MV-4-11 (cell line): ENCODE data around the gene CLEC16A.
"Not testable (repeated sequence)": the region's sequence is repeated elsewhere in the genome, so short reads cannot be mapped to it uniquely, and the experiment has no call there.

Experiments used
- DNase-seq: peaks from one replicate; lab custom pipeline; 2025; lab: John Stamatoyannopoulos, UW

Gene CLEC16A

DNA sequence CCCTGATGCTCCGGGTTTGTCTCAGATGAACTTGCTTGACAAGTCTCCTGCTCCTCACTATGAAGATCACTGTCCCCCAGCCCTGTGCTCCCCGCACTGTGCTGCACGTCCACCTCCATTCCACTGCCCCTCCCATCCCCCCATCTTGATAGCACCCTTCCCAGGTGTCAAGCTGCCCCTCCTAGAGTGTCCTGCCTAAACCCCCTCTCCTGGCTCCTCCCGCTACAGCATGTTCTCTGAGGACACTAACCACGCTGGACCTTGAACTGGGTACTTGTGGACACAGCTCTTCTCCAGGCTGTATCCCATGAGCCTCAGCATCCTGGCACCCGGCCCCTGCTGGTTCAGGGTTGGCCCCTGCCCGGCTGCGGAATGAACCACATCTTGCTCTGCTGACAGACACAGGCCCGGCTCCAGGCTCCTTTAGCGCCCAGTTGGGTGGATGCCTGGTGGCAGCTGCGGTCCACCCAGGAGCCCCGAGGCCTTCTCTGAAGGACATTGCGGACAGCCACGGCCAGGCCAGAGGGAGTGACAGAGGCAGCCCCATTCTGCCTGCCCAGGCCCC lies 20.6 kb upstream of the CLEC16A start:
- DNase-seq: no peak

- DNase-seq: not testable (repeated sequence)
Observed at GRCh38 chr16:10925285-10925684, 19.1 kb upstream of the CLEC16A start.

DNA sequence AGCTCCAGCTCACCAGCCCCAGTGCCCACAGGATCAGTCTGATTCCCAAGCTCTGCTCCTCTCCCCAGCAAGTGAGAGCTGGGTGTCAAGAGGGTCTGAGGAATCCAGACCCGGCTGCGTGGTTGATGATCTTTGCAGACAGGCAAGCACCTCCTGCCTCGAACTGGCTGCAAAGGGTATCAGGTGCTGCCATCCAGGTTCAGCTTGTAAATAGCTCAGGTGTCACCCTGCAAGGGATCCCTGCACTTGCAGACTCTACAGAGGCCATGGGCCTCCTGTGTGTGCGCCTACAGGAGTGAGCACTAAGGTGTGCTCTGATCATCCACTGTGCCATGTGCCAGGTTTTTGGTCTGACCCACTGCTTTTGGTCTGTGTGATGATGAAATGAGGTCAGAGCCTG lies 18.3 kb upstream of the CLEC16A start:
- no peak for DNase-seq

GRCh38 chr16:10926867-10927266 lies 17.5 kb upstream of the CLEC16A start:
- DNase-seq: no peak

GRCh38 chr16:10927497-10928112 lies 16.8 kb upstream of the CLEC16A start:
- no peak for DNase-seq

- not testable (repeated sequence) for DNase-seq
Observed at GRCh38 chr16:10929097-10929496, 15.3 kb upstream of the CLEC16A start.

DNA sequence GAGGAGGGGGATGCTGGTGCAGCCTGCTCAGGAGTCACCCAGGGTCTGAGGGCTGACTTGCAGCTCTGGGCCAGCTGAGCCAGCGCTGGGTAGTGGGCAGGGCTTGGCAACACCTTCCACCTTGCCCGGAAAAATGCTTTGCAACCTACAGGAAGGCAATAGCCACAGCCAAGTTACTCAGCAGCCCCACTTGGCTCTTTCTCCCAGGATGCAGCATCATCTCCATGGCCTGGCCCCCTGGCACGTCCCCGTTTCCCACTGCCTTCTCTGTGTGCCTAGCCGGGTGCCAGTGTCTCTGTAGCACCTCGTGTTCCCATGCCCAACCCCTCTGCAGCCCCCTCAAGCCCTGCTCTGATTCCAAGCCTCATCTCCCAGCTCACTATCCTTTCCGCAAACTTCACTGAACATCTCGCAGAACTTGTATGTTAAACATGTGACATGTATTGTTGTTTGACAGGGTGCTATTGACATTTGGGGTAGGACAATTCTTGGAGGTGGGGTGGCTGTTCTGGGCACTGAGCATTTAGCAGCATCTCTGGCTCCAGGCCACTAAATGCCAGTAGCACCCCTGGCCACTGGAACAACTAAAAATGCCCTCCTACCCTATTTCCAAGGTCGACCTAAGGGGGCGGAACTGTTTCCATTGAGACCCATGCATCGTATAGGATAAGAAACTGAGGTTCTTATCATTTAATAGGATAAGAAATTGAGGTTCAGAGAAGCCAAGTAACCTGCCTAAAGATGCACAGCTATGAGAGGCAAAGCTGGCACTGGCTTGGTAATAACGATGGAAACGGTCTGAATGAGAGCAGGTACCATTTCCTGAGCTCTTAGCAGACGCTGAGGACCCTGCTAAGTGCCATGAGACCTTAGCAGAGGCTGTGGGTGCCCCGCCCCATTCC lies 14.3 kb upstream of the CLEC16A start:
- no peak for DNase-seq

DNA sequence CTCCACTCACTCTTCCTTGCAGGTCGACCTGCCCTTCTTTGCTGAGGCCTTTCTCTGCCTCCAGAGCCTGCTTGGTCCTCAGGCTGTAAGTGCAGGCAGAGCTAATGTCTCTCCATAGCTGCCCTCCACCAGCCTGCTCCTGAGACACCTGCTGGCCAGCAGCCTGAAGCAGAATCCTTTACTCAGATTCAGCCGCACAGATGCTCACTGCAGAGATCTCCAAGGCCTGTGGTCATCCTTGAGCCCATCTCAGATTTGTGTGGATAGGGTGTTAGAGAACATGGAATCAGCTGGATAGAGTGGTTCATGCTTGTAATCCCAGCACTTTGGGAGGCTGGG lies 13.6 kb upstream of the CLEC16A start:
- DNase-seq: no peak

DNA sequence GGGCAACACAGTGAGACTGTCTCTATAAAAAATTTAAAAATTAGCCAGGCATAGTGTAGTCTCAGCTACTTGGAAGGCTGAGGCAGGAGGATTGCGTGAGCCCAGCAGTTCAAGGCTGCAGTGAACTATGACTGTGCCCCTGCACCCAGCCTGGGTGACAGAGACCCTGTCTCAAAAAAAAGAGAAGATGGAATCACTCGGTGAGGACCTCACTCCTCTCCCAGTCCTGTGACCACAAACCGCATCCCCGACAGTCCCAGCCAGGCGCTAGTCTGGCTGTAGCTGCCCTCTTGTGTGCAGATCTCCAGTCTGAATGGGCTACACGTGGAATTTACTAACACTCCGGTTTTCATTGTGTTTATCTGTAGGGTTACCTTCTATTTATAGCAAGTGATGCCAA lies 13.2 kb upstream of the CLEC16A start:
- DNase-seq: peak; percentile 59

DNA sequence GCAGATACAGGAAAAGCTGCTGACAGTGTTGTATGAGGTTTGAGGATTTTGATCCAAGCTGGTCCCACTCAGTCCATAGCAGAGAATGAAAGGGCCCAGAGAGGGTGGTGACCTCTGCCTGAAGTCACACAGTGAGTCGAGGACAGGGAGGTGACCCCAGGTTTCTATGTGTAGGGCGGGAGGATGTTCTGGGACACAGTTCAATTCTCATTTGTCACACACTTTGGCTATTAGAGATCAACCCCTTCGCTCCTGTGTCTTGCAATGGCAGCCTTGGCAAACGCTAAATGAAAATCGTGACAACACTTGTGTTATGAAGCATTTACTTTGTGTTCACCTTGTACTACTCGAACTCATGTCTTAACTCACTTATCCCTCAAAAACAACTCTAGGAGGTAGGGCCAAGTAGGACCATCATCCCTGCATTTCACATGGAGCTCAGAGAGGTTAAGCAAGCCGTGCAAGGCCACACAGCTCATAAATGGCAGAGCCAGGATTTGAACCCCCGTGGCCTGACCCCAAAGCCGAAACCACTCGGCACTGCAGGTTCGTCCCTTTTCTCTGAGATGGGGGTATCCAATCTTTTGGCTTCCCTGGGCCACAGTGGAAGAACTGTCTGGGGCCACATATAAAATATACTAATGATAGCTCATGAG lies 12.3 kb upstream of the CLEC16A start:
- no peak for DNase-seq

DNA sequence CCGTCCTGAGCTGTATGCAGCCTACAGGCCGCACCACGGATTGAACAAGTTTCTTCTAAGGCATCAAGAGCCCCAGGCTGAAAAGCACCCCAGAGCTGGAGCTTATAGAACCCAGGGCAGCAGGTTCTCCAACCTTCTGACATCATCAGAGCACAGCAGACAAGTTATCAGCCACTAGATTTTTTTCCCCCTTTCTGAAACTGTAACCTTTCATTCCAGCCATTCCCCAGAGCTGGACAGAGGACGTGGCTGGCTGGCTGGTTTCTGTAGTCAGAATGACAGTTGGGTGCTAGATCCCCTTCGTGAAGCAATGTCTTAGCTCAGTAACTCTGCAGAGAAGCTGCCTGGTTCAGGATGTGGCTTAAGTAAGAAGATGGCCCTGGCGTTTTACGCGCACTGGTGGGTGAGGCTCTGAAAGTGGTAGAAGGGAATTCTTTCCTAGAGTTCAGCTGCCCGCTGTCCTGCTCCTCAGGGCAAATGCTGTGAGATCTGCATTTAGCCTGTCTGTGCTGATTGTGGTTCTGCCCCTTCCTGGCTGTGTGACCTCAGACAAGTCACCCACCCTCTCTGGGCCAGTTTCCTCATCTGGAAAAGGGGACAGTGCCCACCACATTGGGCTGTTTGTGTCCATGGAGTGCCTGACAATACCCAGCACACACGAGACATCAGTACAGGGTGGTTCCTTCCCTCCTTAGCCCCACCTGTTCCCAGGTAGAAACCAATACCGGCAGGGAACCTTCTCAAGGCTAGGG lies 11.2 kb upstream of the CLEC16A start:
- DNase-seq: peak; percentile 89

DNA sequence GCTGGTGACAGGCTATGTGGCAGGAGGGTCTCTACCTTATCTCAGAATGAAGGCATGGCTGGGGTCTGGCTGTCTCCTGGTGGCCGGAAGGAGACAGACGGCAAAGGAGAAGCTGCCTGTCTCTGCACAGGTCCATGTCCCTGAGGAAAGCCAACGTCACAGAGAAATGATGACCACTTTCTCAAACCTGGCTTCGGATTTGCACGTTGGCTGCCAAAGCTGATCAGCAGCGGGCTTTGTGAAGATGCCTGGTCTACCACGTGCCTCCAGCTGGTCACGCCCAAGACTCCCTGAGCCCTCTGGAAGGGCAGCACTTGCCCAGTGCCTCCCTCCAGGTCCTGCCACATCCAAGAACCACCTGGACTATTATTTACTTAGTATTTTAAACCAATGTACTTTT lies 10.5 kb upstream of the CLEC16A start:
- no peak for DNase-seq

GRCh38 chr16:10934325-10935107 lies 9.8 kb upstream of the CLEC16A start:
- no peak for DNase-seq

DNA sequence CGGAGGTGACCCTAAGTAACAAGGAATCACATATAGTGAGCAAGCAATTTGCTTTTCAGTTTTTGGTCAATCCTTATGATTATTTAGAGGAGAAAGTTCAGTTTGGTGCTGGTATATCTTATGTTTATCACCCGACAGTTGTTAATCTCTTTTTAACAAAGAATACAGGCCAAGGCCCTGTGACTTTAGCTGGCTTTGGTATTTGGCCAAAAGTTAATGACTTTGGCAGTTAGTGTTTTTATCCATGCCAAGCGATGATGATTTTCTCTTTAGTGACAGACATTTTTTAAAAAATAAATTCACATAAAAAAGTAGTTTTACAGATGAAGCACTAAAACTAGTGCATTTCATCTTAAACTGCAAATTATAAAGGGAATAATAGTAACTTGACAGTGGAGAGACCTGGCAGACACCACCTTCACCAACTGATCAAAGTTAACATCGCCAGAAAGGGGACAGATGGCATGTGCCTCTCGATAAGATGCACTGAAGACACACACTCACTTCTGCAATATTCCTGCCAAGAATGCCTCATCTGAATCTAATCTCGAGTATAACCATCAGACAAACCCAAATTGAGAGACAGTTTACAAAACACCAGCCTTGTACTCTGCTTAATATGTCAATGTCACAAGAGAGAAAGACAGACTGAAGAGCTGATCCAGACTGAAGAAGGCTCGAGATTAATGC lies 9.0 kb upstream of the CLEC16A start:
- no peak for DNase-seq

DNA sequence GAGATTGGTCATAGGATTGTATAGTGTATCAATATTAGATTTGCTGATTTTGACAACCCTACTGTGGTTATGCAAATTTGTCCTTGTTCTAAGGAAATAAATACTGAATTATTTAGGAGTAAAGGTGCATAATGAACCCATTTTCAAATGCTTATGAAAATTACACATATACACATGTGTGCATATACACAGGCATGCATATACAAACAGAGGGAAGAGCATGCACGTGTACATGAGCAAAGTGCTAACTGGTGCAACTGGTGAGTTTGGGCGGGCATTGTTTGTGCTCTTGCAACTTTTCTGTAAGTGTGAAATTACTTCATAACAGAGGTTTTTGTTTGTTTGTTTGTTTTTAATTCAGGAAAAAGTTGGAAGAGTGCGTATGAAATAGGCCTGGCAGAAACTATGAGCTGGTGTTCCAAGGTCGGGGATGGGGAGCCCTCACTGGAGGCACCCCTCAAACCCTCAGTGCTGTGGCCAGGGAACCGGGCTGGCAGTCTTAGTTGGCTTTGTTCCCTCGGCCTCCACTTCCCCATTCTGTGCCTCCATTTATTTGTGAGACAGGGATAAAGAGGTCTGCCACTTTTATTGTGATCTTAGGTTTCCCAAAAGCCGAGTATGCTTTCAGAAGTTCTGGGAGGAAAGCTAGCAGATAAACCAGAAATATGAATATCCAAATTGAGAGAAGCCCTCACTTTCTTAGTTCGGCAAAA lies 7.9 kb upstream of the CLEC16A start:
- DNase-seq: no peak

DNA sequence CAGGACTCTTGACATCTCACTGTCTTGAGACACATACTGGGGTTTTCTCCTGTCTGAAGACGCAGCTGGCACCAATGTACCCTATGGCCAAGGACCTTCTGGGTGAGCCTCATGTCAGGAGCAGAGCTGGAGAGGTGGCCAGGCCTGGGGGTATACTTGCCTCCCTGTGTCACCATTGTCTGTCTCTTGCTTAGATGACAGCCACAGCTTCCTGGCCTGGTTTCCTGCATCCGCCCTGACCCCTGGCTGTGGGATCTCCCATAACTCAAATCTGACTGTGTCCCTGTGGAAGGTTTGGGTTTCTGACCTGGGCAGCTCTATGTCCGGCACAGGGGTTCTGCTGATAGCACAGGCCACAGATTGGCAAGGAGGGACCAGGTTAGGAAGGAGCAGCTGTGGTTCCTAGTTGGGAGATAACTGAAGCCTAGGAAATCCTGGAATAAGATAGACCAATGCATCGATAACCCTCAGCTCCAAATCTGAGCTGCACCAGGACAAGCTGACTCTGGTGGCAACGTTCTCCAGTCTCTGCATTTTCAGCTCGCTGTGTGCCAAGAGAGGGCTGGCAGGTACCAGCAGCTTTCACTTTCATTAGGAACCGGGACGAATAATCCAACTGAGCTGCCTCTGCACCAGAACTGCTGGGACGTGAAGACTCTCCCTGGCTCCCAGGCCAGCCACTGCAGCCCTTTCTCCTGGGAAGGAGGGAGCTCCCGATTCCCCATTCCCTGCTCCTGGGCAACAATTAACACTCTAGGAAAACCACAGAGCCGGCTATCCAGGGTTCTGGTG lies 7.1 kb upstream of the CLEC16A start:
- no peak for DNase-seq

- peak; percentile 21 for DNase-seq
Observed at GRCh38 chr16:10938321-10938720, 6.0 kb upstream of the CLEC16A start.

- DNase-seq: peak; percentile 17
Observed at GRCh38 chr16:10938796-10939648, 5.3 kb upstream of the CLEC16A start.
